ENCODE measurements around the gene ARFGAP2. TPM values are rescaled to one million over a fixed set of nuclear protein-coding genes. Genes with fewer than 3 reads are reported as not detected.

ARFGAP2 gene
- total RNA-seq, 1 experiment from 2014 or later: 97.5 TPM

- Histone ChIP-seq H3K9ac (ENCODE audit: low read length) (no peak overlapping the region), H3F3A (ENCODE audit: low read length, unreplicated experiment) (no peaks in the 10 kb centered on the region), H3K36me3 (ENCODE audit: low read depth, low read length) (peaks cover under 1% of the 10 kb centered on the region; the same call in 1 of the 2 replicates), H3K4me3 (ENCODE audit: low read length) (no peak overlapping the region), H3K27ac (ENCODE audit: low read length) (no peak overlapping the region), H3K27me3 (ENCODE audit: low read length) (no peaks in the 10 kb centered on the region), H4K20me1 (ENCODE audit: low read length) (no peaks in the 10 kb centered on the region), H3K9me2 (replicated peaks; ENCODE audit: low read length) (no peaks in the 10 kb centered on the region), H3K79me2 (ENCODE audit: low read length) (no peaks in the 10 kb centered on the region), H2AFZ (ENCODE audit: low read length) (no peak overlapping the region), H3K4me1 (ENCODE audit: insufficient read depth, low read length) (no peaks in the 10 kb centered on the region), H3K4me2 (ENCODE audit: low read length) (no peak overlapping the region), H3K9me3 (ENCODE audit: low read length) (no peaks in the 10 kb centered on the region)
- DNase-seq (peak; percentile 71), ATAC-seq (peak; percentile 83)
- intact Hi-C loops (cut with micrococcal nuclease): loop anchor here (1.0 kb wide), 1 partner anchor 272 kb away; no protein-coding TSS in a partner anchor
- TF ChIP-seq EZH2phosphoT487 (IDR thresholded peaks at IDR 0.05; ENCODE audit: borderline replicate concordance, low read length) (no peak), CTCF (conservative IDR thresholded peaks at IDR 0.05; ENCODE audit: low read depth, low read length) (peak; percentile 75), EZH2 (IDR thresholded peaks at IDR 0.05; ENCODE audit: low read length, unreplicated experiment) (no peak)
- no TSS peak for BruUV-seq (replicated peaks)
- ChIA-PET CTCF (no interaction called here), POLR2A (ENCODE audit: unreplicated experiment) (interaction anchor here (1.0 kb wide), 1 partner anchor 23 kb away, joined by 3 read pairs; no protein-coding TSS in a partner anchor)
Measured at GRCh38 chr11:47161134-47161854, 15.4 kb downstream of the ARFGAP2 start.

- DNase-seq (no peak), ATAC-seq (no peak)
- no peaks in the 10 kb centered on the region for H3K79me2 ChIP-seq (ENCODE audit: low read length)
- H3K4me2 ChIP-seq (ENCODE audit: low read length): no peak overlapping the region
- no peaks in the 10 kb centered on the region; the same call in 1 of the 2 replicates for H3K36me3 ChIP-seq (ENCODE audit: low read depth, low read length)
- H3K9me2 ChIP-seq (replicated peaks; ENCODE audit: low read length): no peaks in the 10 kb centered on the region
- no peaks in the 10 kb centered on the region for H4K20me1 ChIP-seq (ENCODE audit: low read length)
- BruUV-seq (replicated peaks): no TSS peak
- ChIA-PET POLR2A (ENCODE audit: unreplicated experiment) (interaction anchor here (1.0 kb wide), 1 partner anchor 24 kb away, joined by 3 read pairs; no protein-coding TSS in a partner anchor), CTCF (no interaction called here)
- no peaks in the 10 kb centered on the region for H3K4me1 ChIP-seq (ENCODE audit: insufficient read depth, low read length)
- no peak overlapping the region for H2AFZ ChIP-seq (ENCODE audit: low read length)
- H3F3A ChIP-seq (ENCODE audit: low read length, unreplicated experiment): no peaks in the 10 kb centered on the region
- no peak for TF ChIP-seq EZH2 (IDR thresholded peaks at IDR 0.05; ENCODE audit: low read length, unreplicated experiment)
- TF ChIP-seq CTCF (conservative IDR thresholded peaks at IDR 0.05; ENCODE audit: low read depth, low read length): no peak
- no peak for TF ChIP-seq EZH2phosphoT487 (IDR thresholded peaks at IDR 0.05; ENCODE audit: borderline replicate concordance, low read length)
- no peak overlapping the region for H3K9ac ChIP-seq (ENCODE audit: low read length)
- intact Hi-C loops (cut with micrococcal nuclease): loop anchor here (1.0 kb wide), 1 partner anchor 271 kb away; no protein-coding TSS in a partner anchor
- no peak overlapping the region for H3K27ac ChIP-seq (ENCODE audit: low read length)
- H3K27me3 ChIP-seq (ENCODE audit: low read length): no peaks in the 10 kb centered on the region
- no peak overlapping the region for H3K4me3 ChIP-seq (ENCODE audit: low read length)
- no peaks in the 10 kb centered on the region for H3K9me3 ChIP-seq (ENCODE audit: low read length)
Measured at GRCh38 chr11:47160753-47161133, 15.9 kb downstream of the ARFGAP2 start.

DNA sequence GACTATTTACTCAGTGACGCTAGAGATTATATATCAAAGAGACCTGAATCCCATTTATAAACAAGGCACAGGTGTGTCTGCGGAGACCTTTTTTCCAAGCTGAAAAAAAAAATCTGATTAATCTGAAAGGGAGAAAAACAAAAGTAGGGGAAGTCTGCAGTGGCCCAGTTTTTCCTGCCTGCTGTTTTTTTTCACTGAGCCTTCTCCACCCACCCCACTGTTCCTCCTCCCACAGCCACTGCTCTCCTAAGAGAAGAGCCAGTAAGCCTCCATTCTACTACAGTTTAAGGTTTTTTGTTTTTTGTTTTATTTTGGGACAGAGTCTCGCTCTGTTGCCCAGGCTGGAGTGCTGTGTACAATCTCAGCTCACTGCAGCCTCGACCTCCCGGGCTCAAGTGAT is 18.4 kb downstream of the ARFGAP2 start:
- no peaks in the 10 kb centered on the region for H3K9me3 ChIP-seq (ENCODE audit: low read length)
- H3F3A ChIP-seq (ENCODE audit: low read length, unreplicated experiment): no peaks in the 10 kb centered on the region
- ChIA-PET CTCF (no interaction called here), POLR2A (ENCODE audit: unreplicated experiment) (no interaction called here)
- H3K4me1 ChIP-seq (ENCODE audit: insufficient read depth, low read length): no peaks in the 10 kb centered on the region
- no peaks in the 10 kb centered on the region for H3K36me3 ChIP-seq (ENCODE audit: low read depth, low read length)
- no peak overlapping the region for H2AFZ ChIP-seq (ENCODE audit: low read length)
- DNase-seq (no peak), ATAC-seq (no peak)
- H3K79me2 ChIP-seq (ENCODE audit: low read length): no peaks in the 10 kb centered on the region
- H3K4me2 ChIP-seq (ENCODE audit: low read length): no peak overlapping the region
- no TSS peak for BruUV-seq (replicated peaks)
- H3K27ac ChIP-seq (ENCODE audit: low read length): no peak overlapping the region
- TF ChIP-seq CTCF (conservative IDR thresholded peaks at IDR 0.05; ENCODE audit: low read depth, low read length): no peak
- no peak for TF ChIP-seq EZH2 (IDR thresholded peaks at IDR 0.05; ENCODE audit: low read length, unreplicated experiment)
- no peak for TF ChIP-seq EZH2phosphoT487 (IDR thresholded peaks at IDR 0.05; ENCODE audit: borderline replicate concordance, low read length)
- intact Hi-C loops (cut with micrococcal nuclease): no loop called here
- H3K9ac ChIP-seq (ENCODE audit: low read length): no peak overlapping the region
- H4K20me1 ChIP-seq (ENCODE audit: low read length): no peaks in the 10 kb centered on the region
- no peaks in the 10 kb centered on the region for H3K9me2 ChIP-seq (replicated peaks; ENCODE audit: low read length)
- no peak overlapping the region for H3K4me3 ChIP-seq (ENCODE audit: low read length)
- no peaks in the 10 kb centered on the region for H3K27me3 ChIP-seq (ENCODE audit: low read length)
